Gastrocnemius medialis (tissue), 4 donors: ENCODE data around the gene TMPRSS12. TPM values are rescaled to one million over a fixed set of nuclear protein-coding genes. Genes with fewer than 3 reads are reported as not detected.
"Not testable (repeated sequence)": the region's sequence is repeated elsewhere in the genome, so short reads cannot be mapped to it uniquely, and the experiment has no call there.

Experiments used
- ATAC-seq, 2 donors: fragments of 150-250 bp; one replicate each; pipeline ENCODE4 v1.9.1; 2016
- DNase-seq, 2 donors: peaks; one replicate each; pipeline ENCODE4 v3.0.0-alpha.2; 2019
- H3K27ac ChIP-seq, 4 donors: fragments of 200-600 bp; sonication (generic); 1 replicate in 1 of 4; 2 replicates in 3 of 4; pipeline ENCODE4 v1.5.1; 2016 to 2018; ENCODE audit warnings: mild to moderate bottlenecking in 2 of 4, moderate library complexity in 1 of 4
- H3K27me3 ChIP-seq, 3 donors: fragments of 200-600 bp; sonication (generic) in 2 of 3; 1 replicate in 1 of 3; 2 replicates in 2 of 3; pipeline versions ENCODE4 v1.5.1 to v1.6.0; 2016 to 2019; ENCODE audit warnings: mild to moderate bottlenecking in 1 of 3, moderate library complexity in 1 of 3
- H3K36me3 ChIP-seq, 2 donors: fragments of 200-600 bp; sonication (generic) in 1 of 2; one replicate each; pipeline ENCODE4 v1.5.1; 2017 to 2018
- H3K4me1 ChIP-seq, 2 donors: fragments of 200-600 bp; sonication (generic) in 1 of 2; one replicate each; pipeline ENCODE4 v1.5.1; 2016 to 2017; ENCODE audit warnings: mild to moderate bottlenecking in 2 of 2
- H3K4me3 ChIP-seq, 4 donors: fragments of 200-600 bp; sonication (generic) in 3 of 4; 1 replicate in 1 of 4; 2 replicates in 3 of 4; pipeline ENCODE4 v1.5.1; 2016 to 2019; ENCODE audit warnings: mild to moderate bottlenecking in 2 of 4
- H3K9me3 ChIP-seq, 3 donors: fragments of 200-600 bp; sonication (generic) in 2 of 3; 1 replicate in 1 of 3; 2 replicates in 2 of 3; pipeline ENCODE4 v1.5.1; 2016 to 2019
- POLR2A ChIP-seq, 2 donors: fragments of 450-650 bp; IDR thresholded peaks; one replicate each; pipeline ENCODE4 v1.6.1; 2017; ENCODE audit warnings: antibody characterized with exemption in 2 of 2, mild to moderate bottlenecking in 2 of 2, moderate library complexity in 2 of 2
- in situ Hi-C, 4 donors: fragments of 200-750 bp; cut with MboI; loops; one replicate each; pipeline versions ENCODE4 v1.15.0 to v1.8.0; 2017; ENCODE audit warnings: low sequenced_read_pairs in 4 of 4
- intact Hi-C: fragments of 100-400 bp; cut with DNase I; formaldehyde crosslinking; loops from one replicate; pipeline ENCODE4 v1.15.1; 2023; ENCODE audit warnings: low total_unique reads
- total RNA-seq, 4 donors: library from RNA; depleted of rRNA; stranded (reverse); fragments of >200 nt; gene quantifications; one replicate each; pipeline versions ENCODE4 v1.1.0 to v1.2.3, GENCODE V29; 2016
- TF ChIP-seq, protein P1 (sequence below), 5 experiments: fragments of 450-650 bp in 3 of 5; fragments of 200-600 bp in 2 of 5; sonication (generic) in 2 of 5; IDR thresholded peaks in 4 of 5; conservative IDR thresholded peaks in 1 of 5; 1 replicate in 4 of 5; 2 replicates in 1 of 5; pipeline ENCODE4 v1.5.1; 2016 to 2019; ENCODE audit warnings: antibody characterized with exemption in 5 of 5, mild to moderate bottlenecking in 3 of 5, moderate library complexity in 3 of 5

Gene TMPRSS12
- total RNA-seq, 4 donors from 2014 or later = not detected

DNA sequence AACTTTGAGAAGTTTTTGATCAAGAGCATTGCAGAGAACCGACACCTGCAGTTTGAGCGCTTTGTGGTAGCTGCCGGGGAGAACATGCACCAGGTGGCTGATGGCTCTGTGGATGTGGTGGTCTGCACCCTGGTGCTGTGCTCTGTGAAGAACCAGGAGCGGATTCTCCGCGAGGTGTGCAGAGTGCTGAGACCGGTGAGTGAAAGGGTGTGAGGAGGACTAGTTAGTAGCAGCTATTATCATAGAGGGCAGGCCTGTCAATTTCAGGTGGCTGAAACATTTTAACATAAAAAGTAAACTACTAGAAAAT, 82.6 kb downstream of the TMPRSS12 start:
- Histone ChIP-seq H3K4me1 (peaks cover 41 to 47% of the 10 kb centered on the region in 2 donors), H3K27ac (peak overlapping the region; percentile 83 to 91 (median 87)), H3K36me3 (peaks cover 0 to 6% of the 10 kb centered on the region in 2 donors), H3K9me3 (no peaks in the 10 kb centered on the region), H3K27me3 (no peaks in the 10 kb centered on the region), H3K4me3 (peak overlapping the region; percentile 64 to 89 (median 79))
- in situ Hi-C loops (loop anchor here in 2 of 4 donors (5.0 to 10.0 kb wide), 2 partner anchors 57 to 100 kb away; partner anchors contain the start of gene SLC11A2 (in 1 of the 2)), intact Hi-C loops (loop anchor here (1.0 to 5.0 kb wide), 5 partner anchors 60 to 292 kb away; partner anchors contain the start of genes ATF1, POU6F1 and SLC11A2)
- DNase-seq = no peak
- peak in 1 of 2 donors; percentile 9 for ATAC-seq
- TF ChIP-seq, protein P1, sequence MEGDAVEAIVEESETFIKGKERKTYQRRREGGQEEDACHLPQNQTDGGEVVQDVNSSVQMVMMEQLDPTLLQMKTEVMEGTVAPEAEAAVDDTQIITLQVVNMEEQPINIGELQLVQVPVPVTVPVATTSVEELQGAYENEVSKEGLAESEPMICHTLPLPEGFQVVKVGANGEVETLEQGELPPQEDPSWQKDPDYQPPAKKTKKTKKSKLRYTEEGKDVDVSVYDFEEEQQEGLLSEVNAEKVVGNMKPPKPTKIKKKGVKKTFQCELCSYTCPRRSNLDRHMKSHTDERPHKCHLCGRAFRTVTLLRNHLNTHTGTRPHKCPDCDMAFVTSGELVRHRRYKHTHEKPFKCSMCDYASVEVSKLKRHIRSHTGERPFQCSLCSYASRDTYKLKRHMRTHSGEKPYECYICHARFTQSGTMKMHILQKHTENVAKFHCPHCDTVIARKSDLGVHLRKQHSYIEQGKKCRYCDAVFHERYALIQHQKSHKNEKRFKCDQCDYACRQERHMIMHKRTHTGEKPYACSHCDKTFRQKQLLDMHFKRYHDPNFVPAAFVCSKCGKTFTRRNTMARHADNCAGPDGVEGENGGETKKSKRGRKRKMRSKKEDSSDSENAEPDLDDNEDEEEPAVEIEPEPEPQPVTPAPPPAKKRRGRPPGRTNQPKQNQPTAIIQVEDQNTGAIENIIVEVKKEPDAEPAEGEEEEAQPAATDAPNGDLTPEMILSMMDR (IDR thresholded peaks at IDR 0.05 in 4 of 5, conservative IDR thresholded peaks at IDR 0.05 in 1 of 5) = no peak
- no peak for TF ChIP-seq POLR2A (IDR thresholded peaks at IDR 0.05)

DNA sequence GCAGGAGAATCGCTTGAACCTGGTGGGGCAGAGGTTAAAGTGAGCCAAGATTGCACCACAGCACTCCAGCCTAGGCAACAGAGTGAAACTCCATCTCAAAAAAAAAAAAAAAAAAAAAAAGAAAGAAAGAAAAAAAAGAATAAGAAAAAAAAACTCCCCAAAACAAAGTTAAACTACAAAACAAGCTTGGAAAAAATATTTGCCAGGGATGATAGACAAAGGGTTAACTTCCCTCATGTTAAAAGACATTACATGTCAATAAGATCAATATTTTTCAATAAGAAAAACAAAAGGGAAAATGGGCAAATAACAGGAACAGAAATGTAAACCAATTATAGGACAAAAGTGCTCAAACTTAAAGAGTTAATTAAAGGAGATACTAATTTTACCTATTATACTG, 83.2 kb downstream of the TMPRSS12 start:
- DNase-seq (no peak), ATAC-seq (no peak)
- in situ Hi-C loops = loop anchor here in 2 of 4 donors (5.0 to 10.0 kb wide), 2 partner anchors 56 to 99 kb away; partner anchors contain the start of gene SLC11A2 (in 1 of the 2)
- Histone ChIP-seq H3K9me3 (no peaks in the 10 kb centered on the region), H3K4me3 (peak overlapping the region; percentile 64 to 89 (median 79)), H3K36me3 (peaks cover 0 to 12% of the 10 kb centered on the region in 2 donors), H3K27me3 (no peaks in the 10 kb centered on the region), H3K4me1 (peaks cover 47 to 52% of the 10 kb centered on the region in 2 donors), H3K27ac (peak overlapping the region; percentile 83 to 91 (median 87))
- intact Hi-C loops = loop anchor here (1.0 to 5.0 kb wide), 5 partner anchors 59 to 291 kb away; partner anchors contain the start of genes ATF1, POU6F1 and SLC11A2
- TF ChIP-seq POLR2A (IDR thresholded peaks at IDR 0.05) = no peak
- TF ChIP-seq, protein P1 (IDR thresholded peaks at IDR 0.05 in 4 of 5, conservative IDR thresholded peaks at IDR 0.05 in 1 of 5) = no peak

DNA sequence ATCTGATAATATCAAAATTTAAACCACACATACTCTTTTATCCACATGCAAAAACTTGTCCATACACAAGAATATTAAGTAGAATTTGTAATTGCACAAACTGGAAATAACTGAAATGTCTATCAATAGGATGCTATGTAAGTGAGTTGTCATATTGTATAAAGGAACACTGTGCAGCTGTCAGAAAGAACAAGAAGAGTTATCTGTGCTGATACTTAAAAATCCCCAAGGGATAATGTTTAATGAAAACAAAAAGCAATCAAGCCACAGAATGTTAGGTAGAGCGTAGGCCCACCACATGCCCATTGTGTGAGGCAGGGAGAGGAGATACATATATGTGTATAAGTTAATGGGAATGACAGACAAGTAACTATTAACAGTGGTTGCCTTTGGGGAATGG, 83.7 kb downstream of the TMPRSS12 start:
- Histone ChIP-seq H3K9me3 (no peaks in the 10 kb centered on the region), H3K36me3 (peaks cover 0 to 16% of the 10 kb centered on the region in 2 donors), H3K27me3 (no peaks in the 10 kb centered on the region), H3K27ac (peak overlapping the region; percentile 83 to 91 (median 87)), H3K4me3 (peak overlapping the region; percentile 64 to 89 (median 79)), H3K4me1 (peaks cover 51 to 56% of the 10 kb centered on the region in 2 donors)
- no peak for ATAC-seq
- DNase-seq = no peak
- TF ChIP-seq, protein P1 (IDR thresholded peaks at IDR 0.05 in 4 of 5, conservative IDR thresholded peaks at IDR 0.05 in 1 of 5) = no peak
- no peak for TF ChIP-seq POLR2A (IDR thresholded peaks at IDR 0.05)
- intact Hi-C loops = loop anchor here (5.0 kb wide), 1 partner anchor 291 kb away; the partner anchor contains the start of gene POU6F1
- in situ Hi-C loops = loop anchor here in 2 of 4 donors (5.0 to 10.0 kb wide), 2 partner anchors 56 to 98 kb away; partner anchors contain the start of gene SLC11A2 (in 1 of the 2)

DNA sequence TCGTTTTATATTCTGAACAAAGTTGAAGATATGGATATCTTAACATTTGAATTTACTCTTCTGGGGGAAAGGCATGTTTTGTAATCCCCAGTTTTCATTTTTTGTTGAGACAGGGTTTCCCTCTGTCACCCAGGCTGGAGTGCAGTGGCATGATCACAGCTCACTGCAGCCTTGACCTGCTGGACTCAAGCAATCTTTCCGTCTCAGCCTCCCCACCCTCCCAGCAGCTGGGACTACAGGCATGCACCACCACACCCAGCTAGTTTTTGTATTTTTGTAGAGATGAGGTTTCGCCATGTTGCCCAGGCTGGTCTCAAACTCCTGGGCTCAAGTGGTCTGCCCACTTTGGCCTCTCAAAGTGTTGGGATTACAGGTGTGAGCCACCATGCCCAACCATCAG, 84.2 kb downstream of the TMPRSS12 start:
- ATAC-seq = not testable (repeated sequence)

DNA sequence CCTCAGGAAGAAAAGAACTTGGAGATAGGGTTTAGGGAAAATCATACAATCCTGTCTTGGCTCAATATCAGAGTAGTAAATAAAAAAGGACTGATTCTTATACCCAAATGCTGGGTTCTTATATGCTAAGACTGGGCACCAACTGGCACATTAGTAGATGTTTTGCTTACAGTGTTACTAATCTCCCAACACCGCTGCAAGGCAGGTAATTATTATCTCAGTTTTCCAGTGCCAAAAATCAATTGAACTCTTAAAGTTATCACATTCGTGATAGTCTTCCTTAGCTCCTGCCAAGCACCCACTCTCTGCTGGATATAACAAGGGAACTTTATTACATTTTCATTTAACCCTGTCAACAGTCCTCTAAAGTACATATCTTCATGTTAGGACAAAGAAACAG, 84.6 kb downstream of the TMPRSS12 start:
- TF ChIP-seq, protein P1 (IDR thresholded peaks at IDR 0.05 in 4 of 5, conservative IDR thresholded peaks at IDR 0.05 in 1 of 5) = no peak
- TF ChIP-seq POLR2A (IDR thresholded peaks at IDR 0.05) = no peak
- Histone ChIP-seq H3K27me3 (no peaks in the 10 kb centered on the region), H3K9me3 (no peaks in the 10 kb centered on the region), H3K27ac (peak overlapping the region; percentile 83 to 91 (median 87)), H3K4me1 (peaks cover 54 to 65% of the 10 kb centered on the region in 2 donors), H3K4me3 (peak overlapping the region; percentile 64 to 89 (median 79)), H3K36me3 (peaks cover 0 to 16% of the 10 kb centered on the region in 2 donors)
- intact Hi-C loops = loop anchor here (5.0 kb wide), 1 partner anchor 290 kb away; the partner anchor contains the start of gene POU6F1
- ATAC-seq (no peak), DNase-seq (no peak)
- in situ Hi-C loops = loop anchor here in 2 of 4 donors (5.0 to 10.0 kb wide), 2 partner anchors 55 to 97 kb away; partner anchors contain the start of gene SLC11A2 (in 1 of the 2)

More for the DNA sequence above, 84.2 kb downstream of the TMPRSS12 start:
- H3K36me3 ChIP-seq = peaks cover 0 to 16% of the 10 kb centered on the region in 2 donors
- not testable (repeated sequence) for H3K9me3 ChIP-seq, DNase-seq, H3K27me3 ChIP-seq
- intact Hi-C loops = loop anchor here (5.0 kb wide), 1 partner anchor 290 kb away; the partner anchor contains the start of gene POU6F1
- peak overlapping the region; percentile 83 to 91 (median 87) for H3K27ac ChIP-seq
- peak overlapping the region; percentile 64 to 89 (median 79) for H3K4me3 ChIP-seq
- peaks cover 54 to 60% of the 10 kb centered on the region in 2 donors for H3K4me1 ChIP-seq
- in situ Hi-C loops = loop anchor here in 2 of 4 donors (5.0 to 10.0 kb wide), 2 partner anchors 55 to 98 kb away; partner anchors contain the start of gene SLC11A2 (in 1 of the 2)
